Brain microvascular endothelial cell (primary cell): ENCODE measurements around the gene CDKN2C.

Experiments used
- DNase-seq: peaks from one replicate; pipeline ENCODE4 v3.0.0-alpha.2; 2020
- H3K27ac ChIP-seq: fragments of 250-450 bp; sonication (Bioruptor Pico); 2 replicates; pipeline ENCODE4 v1.5.1; 2020; ENCODE audit warnings: mild to moderate bottlenecking, moderate library complexity
- H3K27me3 ChIP-seq: fragments of 250-450 bp; sonication (Bioruptor Pico); replicated peaks from 2 replicates; pipeline ENCODE4 v1.5.1; 2020; ENCODE audit warnings: mild to moderate bottlenecking
- H3K36me3 ChIP-seq: fragments of 250-450 bp; sonication (Bioruptor Pico); replicated peaks from 2 replicates; pipeline ENCODE4 v1.5.1; 2020; ENCODE audit warnings: mild to moderate bottlenecking
- H3K4me3 ChIP-seq: 2 replicates; pipeline ENCODE4 v1.5.1; 2011; ENCODE audit warnings: low read depth, mild to moderate bottlenecking, control low read depth, low read length, moderate library complexity
- CTCF ChIP-seq: IDR thresholded peaks from 2 replicates; pipeline ENCODE4 v1.5.1; 2011; ENCODE audit warnings: low read depth, mild to moderate bottlenecking, moderate library complexity, low read length, control low read depth, inconsistent platforms; ENCODE audit errors: missing control alignments
- in situ Hi-C: cut with HindIII; loops from 2 replicates; pipeline ENCODE4 v1.10.0; 2017; ENCODE audit warnings: low sequenced_read_pairs, low pct_ligation_motif_present

CDKN2C gene

DNA sequence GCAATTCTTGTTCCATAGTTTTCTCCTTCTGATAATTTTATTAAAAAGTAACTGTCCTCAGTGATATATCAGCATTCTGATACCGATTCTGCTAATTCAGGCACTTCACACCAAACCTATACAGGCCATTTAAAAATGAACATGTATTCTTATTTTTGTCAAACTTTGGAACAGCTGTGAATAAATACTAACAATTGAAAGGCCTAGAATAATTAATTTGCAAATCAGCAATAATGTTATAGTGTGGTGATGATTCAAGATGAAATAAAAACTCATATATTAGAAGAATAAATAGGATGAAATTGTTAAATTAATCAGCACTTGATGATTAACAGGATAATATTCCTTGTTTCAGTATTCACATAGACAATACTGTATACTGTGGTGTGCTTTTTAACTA is 9.9 kb downstream of the CDKN2C start:
- no peak overlapping the region for H3K27ac ChIP-seq
- TF ChIP-seq CTCF: no peak
- no peaks in the 10 kb centered on the region for H3K27me3 ChIP-seq
- in situ Hi-C loops: no loop called here
- H3K4me3 ChIP-seq: no peak overlapping the region
- DNase-seq: no peak
- H3K36me3 ChIP-seq: no peaks in the 10 kb centered on the region

GRCh38 chr1:50980505-50980904 is 10.5 kb downstream of the CDKN2C start:
- Histone ChIP-seq H3K27ac (no peak overlapping the region), H3K27me3 (no peaks in the 10 kb centered on the region)
- in situ Hi-C loops: no loop called here

DNA sequence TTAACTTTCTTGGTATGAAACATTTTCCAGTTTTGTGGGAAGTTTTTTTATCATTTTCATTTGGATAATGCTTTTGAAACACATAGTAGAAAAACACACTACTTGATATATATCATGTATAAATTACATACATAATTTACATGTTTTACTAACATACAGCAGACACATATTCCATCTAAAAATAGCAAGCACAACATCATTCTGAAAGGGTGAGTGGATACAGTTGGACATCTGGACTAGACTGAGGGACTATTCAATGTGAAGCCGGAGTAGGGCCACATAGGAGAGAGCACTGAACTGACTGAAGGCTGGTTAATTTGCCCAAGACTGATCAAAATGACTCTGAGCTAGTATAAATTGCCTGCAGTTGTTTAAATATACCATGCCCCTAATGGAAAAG is 11.7 kb downstream of the CDKN2C start:
- Histone ChIP-seq H3K27ac (no peak overlapping the region), H3K36me3 (no peaks in the 10 kb centered on the region), H3K27me3 (no peaks in the 10 kb centered on the region), H3K4me3 (no peak overlapping the region)
- no peak for DNase-seq
- no peak for TF ChIP-seq CTCF
- in situ Hi-C loops: no loop called here

More at GRCh38 chr1:50980505-50980904, 10.5 kb downstream of the CDKN2C start:
- H3K4me3 ChIP-seq: no peak overlapping the region
- no peaks in the 10 kb centered on the region for H3K36me3 ChIP-seq
- DNase-seq: no peak
- no peak for TF ChIP-seq CTCF

GRCh38 chr1:50982611-50983010 is 12.6 kb downstream of the CDKN2C start:
- Histone ChIP-seq H3K4me3 (no peak overlapping the region), H3K27ac (no peak overlapping the region), H3K36me3 (no peaks in the 10 kb centered on the region), H3K27me3 (no peaks in the 10 kb centered on the region)
- TF ChIP-seq CTCF: no peak
- no peak for DNase-seq
- in situ Hi-C loops: no loop called here

DNA sequence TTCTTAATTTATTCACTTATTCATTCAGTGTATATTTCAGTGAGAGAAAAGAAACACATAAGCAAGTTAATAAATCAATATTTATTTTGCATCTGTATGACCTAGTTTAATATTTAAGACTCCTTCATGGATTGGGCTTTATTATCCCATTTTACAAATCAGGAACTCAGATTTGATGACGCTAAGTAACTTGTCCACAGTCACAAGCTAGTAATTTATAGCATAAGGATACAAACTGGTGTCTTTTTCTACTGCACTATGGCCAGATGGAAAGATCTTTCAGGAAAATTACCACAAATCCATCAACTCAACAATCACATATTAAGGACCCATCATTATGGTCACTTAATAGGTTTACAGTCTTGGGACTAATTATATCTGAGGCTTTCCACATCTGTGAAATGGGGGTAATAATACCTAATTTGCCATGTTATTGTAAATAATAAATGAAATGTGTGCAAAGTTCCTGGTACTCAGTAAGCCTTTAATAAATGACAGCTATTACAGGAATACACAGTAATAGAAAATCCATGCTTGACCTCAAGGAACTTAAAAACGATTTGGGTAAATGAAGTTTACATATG is 13.3 kb downstream of the CDKN2C start:
- no peak for TF ChIP-seq CTCF
- Histone ChIP-seq H3K36me3 (no peaks in the 10 kb centered on the region), H3K27me3 (no peaks in the 10 kb centered on the region), H3K27ac (no peak overlapping the region), H3K4me3 (no peak overlapping the region)
- in situ Hi-C loops: no loop called here
- DNase-seq: no peak

DNA sequence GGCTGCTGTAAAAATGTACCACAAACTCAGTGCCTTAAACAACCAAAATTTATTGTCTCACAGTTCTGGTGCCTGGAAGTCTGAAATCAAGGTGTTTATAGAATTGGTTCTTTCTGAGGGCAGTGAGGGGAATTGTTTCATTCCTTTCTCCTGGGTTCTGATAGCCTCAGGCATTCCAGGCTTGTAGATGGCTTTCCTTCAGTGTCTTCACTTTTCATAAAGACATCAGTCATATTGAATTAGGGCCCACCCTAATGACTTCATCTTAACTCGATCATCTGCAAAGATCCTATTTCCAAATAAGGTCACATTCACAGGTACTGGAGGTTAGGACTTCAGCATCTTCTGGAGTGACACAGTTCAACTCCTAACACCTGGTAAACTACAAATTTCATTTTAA is 15.0 kb downstream of the CDKN2C start:
- no peaks in the 10 kb centered on the region for H3K36me3 ChIP-seq
- TF ChIP-seq CTCF: no peak
- DNase-seq: no peak
- no peak overlapping the region for H3K27ac ChIP-seq
- no peak overlapping the region for H3K4me3 ChIP-seq
- no peaks in the 10 kb centered on the region for H3K27me3 ChIP-seq
- in situ Hi-C loops: no loop called here
